Stimulated activated naive CD8-positive, alpha-beta T cell treated with anti-CD3 and anti-CD28 coated beads, Interleukin-15, Interleukin-2, amounts not matched to agents 100 U/mL and 50 U/mL, for 24 hours (primary cell): Measurements from ENCODE around the gene COMT.
"Not testable (repeated sequence)": the region's sequence is repeated elsewhere in the genome, so short reads cannot be mapped to it uniquely, and the experiment has no call there.

Source experiments
- ATAC-seq: fragments of 150-1000 bp; cut with Tn5 transposase; one replicate; pipeline ENCODE4 v1.10.0; 2021
- DNase-seq: peaks from one replicate; pipeline ENCODE4 v3.0.0; 2021

Gene COMT

GRCh38 chr22:19909350-19910179, 32.0 kb upstream of the COMT start:
- peak; percentile 88 for DNase-seq
- peak; percentile 75 for ATAC-seq

- ATAC-seq = no peak
- DNase-seq = no peak
These were observed 31.3 kb upstream of the COMT start for GRCh38 chr22:19910180-19910744.

DNA sequence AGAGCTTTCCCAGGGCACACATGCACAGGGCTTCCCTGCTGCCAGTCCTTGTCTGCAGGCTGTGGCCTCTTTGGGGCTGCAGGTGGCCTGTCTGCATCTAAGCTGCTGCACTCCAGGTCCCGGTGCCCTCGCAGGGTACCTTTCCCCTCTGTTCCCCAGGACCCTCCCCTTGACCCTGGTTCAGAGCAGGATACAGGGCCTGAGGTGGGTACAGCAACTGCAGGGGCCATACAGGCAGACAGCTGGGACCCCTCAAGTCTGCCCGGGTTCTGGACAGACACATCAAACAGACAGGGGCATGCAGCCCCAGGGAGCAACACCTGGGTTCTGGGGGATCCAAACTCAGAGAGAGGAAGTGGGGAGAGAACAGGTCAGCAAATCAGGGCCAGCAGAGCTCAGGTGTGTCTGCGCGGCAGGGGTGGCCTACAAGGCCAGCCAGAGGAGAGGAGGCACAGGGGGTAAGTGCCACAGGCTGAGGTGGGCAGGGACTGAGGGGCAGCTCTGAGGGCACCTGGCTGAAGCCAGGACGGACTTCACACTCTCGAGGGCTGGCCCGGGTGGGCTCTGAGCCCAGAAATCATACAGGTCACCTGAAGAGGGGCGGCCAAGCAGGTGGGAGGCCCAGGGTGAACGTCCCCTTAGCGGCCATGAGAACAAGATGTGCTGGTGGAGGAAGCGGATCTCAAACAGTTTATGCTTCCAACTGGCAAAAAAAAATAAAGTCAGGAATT, 29.9 kb upstream of the COMT start:
- ATAC-seq = no peak
- no peak for DNase-seq

- DNase-seq (no peak), ATAC-seq (no peak)
These were observed 29.1 kb upstream of the COMT start for GRCh38 chr22:19912271-19912999.

DNA sequence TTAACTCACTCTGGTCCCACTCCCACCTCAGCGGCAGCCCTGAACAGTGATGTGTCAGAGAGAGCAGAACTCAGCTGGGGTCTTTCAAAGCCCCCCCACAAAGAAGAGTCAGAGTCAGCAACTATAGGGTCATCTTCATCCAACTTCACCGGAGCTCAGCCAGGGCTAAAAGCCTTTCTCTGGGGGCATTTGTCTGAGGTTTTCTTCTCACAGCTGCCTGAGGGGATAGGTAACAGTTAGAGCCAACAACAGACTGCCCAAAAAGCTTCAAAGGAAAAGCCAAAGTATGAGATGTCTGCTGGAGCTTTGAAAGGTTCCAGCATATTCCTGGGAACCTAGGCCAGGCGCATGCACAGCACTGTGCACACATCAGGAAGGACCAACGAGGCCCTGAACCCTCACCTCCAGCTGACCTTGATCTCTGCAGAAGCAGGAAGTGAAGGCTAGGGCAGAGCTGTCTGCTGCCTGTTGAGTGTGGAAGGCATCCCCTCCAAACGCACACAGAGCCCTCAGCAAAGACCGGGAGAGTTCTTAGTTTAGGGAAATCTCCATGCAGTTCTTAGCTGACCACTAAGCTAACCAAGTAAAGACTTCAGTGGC, 28.1 kb upstream of the COMT start:
- DNase-seq (no peak), ATAC-seq (no peak)

- ATAC-seq (no peak), DNase-seq (no peak)
These were observed 27.2 kb upstream of the COMT start for GRCh38 chr22:19914201-19914943.

- ATAC-seq (no peak), DNase-seq (no peak)
These were observed 26.2 kb upstream of the COMT start for GRCh38 chr22:19915287-19915954.

DNA sequence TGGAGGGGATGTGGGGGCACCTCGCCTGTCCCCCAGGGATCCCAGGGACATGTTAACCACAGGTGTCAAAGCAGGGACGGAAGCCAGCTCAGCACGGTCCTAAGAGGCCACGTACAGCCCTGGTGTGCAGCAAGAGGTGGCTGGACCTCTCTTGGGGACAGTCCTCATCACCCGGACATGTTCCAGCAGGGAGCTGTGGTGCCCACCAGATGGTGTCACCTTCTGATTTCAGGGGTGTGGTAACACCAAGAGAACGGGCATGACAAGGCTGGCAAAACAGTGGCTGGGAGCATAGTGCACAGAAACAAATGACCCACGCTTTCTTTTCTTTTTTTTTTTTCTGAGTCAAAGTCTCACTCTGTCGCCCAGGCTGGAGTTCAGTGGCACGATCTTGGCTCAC, 25.6 kb upstream of the COMT start:
- ATAC-seq = no peak
- DNase-seq = no peak

GRCh38 chr22:19916941-19917340, 24.6 kb upstream of the COMT start:
- ATAC-seq = no peak

DNA sequence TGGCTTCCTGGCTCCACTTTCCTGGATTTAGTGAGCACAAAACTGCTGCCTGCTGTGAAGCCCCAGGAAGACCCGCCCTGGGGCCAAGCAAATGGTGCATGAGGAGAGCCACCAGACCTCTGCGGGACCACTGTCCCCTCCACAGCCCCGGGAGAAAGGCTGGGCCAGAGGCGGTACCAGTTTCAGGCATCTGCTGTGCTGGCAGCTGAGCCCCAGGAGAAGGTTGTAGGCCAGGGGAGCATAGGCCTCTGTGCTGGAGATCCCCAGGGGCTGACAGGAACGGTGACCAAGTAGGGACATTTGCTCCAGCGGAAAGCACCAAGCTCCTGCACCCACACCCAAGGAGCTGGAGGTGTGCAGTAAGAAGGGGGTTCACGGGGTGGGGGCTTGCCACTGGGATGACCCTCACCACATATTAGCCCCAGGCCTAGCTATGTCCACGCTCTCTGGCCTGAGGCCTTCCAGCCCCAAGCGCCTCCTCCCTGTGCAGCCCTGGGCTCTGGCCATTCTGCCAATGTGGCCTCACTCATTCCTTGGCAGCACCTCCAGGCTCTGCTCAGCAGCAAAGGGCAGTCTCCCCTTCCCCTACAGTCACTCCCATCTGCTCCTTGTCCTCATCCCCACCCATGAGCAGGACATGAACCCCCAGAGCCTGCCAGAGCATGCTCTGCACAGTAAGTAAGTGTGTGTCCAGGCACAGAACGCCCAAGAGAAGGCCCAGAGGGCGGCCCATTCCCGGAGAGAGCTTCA, 24.0 kb upstream of the COMT start:
- no peak for DNase-seq
- no peak for ATAC-seq

More at GRCh38 chr22:19916941-19917340, 24.6 kb upstream of the COMT start:
- no peak for DNase-seq

GRCh38 chr22:19918332-19919106, 23.1 kb upstream of the COMT start:
- DNase-seq = no peak

DNA sequence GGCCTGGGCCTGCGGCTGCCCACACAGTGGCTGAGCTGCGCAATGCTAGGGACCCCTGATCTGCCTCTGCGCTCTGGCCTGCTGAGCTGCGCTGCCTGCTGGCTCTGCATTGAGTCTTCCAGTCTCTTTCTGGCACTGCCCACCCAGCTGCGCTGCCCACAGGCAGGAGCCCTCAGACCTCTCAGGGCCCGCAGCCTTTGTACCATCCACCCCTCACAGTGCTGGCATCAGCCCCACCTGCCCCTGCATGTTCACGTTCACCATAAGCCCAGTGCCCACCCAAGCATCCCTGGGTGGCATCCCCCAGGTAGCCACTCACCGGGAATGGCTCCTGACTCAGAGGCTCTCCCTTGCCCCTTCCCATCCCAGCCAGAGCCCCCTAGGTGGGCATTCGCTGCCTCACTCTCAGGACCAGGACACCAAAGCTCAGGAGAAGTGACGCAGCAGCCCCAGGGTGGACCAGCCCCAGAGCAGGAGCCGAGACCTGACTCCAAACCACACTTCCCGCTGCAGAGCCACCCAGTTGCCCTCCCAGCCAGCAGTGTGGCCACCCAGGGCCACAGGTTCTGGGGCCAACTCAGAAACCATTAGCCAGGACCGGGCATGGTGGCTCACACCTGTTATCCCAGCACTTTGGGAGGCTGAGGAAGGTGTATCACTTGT, 21.7 kb upstream of the COMT start:
- ATAC-seq (no peak), DNase-seq (no peak)

More at GRCh38 chr22:19918332-19919106, 23.1 kb upstream of the COMT start:
- ATAC-seq = no peak

DNA sequence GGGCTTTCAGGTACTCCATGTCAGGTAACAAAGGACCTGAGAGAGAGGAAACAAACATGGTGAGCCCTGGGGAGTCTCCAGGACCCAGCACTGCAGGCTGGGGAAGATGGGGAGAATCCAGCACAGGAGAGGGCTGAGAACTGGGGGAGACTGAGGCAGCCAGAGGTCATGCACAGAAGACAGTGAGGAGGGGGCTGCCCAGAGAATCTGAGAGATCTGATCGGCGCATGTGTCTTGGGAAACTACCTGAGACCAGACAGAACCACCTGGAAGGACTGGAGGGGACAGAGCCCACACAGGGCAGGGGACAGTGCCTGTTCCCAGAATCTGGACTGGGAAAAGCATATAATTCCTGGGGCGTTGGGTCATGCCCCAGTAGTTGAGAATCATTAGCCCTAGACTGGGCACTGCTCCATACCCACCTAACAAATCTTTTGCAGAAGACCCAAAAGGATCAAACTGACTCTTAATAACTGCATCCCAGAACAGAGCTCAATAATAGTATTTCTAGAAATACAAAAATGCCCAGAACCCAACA, 20.0 kb upstream of the COMT start:
- DNase-seq = no peak
- no peak for ATAC-seq

GRCh38 chr22:19923914-19924513, 17.6 kb upstream of the COMT start:
- no peak for ATAC-seq

DNA sequence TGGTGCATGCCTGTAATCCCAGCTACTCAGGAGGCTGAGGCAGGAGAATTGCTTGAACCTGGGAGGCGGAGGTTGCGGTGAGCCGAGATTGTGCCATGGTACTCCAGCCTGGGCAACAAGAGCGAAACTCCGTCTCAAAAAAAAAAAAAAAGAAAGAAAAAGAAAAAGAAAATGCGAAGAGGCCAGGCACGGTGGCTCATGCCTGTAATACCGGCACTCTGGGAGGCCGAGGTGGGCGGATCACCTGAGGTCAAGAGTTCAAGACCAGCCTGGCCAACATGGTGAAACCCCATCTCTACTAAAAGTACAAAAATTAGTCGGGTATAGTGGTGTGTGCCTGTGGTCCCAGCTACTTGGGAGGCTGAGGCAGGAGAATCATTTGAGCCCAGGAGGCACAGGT, 15.5 kb upstream of the COMT start:
- DNase-seq, ATAC-seq: not testable (repeated sequence)

More at GRCh38 chr22:19923914-19924513, 17.6 kb upstream of the COMT start:
- no peak for DNase-seq

GRCh38 chr22:19927696-19928095, 13.9 kb upstream of the COMT start:
- no peak for ATAC-seq
- no peak for DNase-seq

GRCh38 chr22:19928207-19928606, 13.4 kb upstream of the COMT start:
- no peak for DNase-seq

More at GRCh38 chr22:19928207-19928606, 13.4 kb upstream of the COMT start:
- ATAC-seq = no peak
